NCI-H226 (cell line): ENCODE measurements around the gene NRF1.
"Not testable (repeated sequence)": the region's sequence is repeated elsewhere in the genome, so short reads cannot be mapped to it uniquely, and the experiment has no call there.

Experiments
- DNase-seq: peaks from one replicate; pipeline ENCODE4 v3.0.0-alpha.2; 2015

NRF1 gene

DNA sequence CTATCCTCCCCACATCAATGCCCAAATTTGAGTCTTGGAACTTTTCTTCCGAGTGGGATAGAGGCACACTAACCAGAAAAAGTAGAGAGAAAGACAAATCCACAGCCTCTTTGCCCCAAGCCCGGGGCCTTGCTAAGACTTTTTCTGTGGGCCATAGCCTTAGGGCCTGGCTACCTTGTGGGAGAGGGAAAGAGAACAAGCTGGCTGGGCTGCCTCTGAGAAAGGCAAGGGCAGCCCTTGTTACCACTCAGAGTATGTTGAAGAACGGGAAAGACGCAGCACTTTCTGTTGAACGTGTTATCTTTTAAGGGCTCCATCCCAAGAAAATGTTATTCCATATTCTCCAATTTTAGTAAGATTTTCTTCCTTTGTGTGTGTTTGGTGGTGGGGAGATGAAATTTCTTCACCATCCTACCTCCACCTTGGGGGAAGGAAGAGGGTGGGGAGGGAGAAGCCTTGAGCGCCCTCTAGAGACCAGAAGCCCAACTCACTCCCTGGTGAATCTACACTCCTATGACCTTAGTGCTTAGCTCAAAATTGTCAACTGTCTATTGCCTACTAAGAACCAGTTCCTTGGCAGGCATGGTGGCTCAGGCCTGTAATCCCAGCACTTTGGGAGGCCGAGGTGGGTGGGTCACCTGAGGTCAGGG is 3.9 kb upstream of the NRF1 start:
- peak; percentile 25 for DNase-seq

DNA sequence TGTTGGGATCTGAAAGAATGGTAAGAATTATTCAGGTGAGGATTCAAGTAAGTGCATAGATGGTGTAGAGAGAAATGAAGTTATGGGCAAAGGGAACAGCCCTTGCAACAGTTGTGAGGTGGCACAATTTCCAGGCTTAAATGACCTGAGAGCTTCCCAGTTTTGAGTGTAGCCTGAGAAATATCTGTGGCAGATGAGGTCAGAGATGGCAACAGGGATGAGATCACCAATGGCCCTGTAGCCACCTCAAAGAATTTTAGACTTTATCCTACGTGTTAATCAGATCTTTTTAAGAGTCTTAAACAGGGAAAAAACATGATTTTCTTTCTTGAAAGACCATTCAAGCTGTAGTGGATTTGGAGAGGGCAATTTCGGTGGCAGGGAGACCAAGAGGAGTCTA is 1.9 kb upstream of the NRF1 start:
- DNase-seq: no peak

DNA sequence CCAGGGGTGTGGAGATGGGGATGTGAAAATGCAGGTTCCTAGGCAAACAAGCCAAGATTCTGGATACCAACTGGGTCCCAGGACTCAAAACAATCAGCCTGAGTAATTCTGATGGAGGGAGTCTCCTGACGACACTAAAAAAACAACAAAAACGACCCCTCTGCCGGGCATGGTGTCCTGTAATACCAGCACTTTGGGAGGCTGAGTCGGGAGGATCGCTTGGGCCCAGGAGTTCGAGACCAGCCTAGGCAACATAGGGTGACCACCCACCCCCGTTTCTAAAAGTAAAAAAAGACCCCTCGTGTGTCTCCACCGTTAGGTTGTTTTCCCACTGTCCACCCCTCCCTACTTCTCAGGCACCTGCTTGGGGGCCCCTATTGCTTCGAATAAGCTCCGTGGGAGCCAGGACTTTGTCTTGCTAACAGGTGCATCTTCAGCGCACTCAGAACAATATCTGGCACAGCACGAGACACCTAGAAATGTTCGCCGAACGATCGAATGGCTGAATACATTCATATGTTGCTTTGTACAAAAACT is 743 bp upstream of the NRF1 start:
- no peak for DNase-seq

DNA sequence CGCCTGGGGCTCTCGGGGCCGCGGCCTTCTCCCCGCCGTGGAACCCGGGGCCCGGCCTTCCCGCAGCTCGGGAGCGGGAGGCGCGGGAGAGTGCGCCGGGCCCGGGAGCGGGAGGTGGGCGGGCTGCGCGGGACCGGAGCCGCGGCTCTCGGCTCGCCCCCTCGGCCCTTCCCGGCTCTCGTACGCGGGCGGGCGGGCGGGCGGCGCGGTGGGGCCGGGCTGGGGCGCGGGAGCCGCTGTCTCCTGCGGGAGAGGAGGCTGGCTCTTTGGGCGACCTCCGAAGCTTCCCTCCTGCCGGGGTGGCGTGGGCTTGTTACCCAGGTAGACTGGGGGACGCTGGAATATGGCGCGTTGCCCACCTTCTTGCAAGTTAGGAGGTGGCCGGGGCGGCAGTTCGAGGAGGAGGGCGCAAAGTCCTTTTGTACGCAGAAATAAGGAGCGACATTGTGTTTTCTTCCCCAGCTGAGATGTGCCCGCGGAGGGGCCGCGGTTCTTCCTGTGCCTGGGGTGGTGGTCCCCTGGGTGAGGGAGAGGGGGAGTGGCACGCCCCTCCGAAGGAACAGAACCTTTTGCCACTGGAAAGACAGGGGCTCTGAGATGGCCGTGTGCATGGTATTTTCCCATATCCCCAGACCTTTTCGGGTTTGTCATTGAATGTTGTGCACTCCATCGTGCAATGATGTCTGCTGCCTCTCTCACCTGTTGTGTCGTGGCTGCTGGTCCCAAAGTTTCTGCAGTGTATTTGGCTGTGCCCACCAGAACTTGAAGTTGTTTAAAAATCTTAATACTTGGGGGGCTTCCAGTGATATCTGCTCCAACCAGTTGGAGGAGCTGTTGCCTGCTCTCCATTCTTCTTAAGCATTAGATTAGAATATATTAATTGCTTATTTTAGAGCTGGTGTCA is 844 bp downstream of the NRF1 start:
- DNase-seq: no peak

DNA sequence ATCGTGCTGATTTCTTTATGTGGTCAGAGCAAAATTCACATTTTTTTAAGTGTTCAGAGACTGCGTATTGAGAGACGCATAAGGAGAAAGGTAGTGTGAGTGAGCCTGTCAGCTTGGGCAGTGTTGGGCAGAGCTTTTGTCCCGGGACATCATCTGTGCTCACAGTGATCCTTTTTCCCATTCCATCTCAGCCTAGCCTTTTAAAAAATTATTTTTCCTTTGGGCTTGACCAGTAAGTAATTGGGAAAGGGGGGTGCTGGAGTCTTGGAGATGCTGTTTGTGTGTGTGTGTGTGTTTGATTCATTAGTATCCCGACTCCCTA is 1.5 kb downstream of the NRF1 start:
- no peak for DNase-seq

DNA sequence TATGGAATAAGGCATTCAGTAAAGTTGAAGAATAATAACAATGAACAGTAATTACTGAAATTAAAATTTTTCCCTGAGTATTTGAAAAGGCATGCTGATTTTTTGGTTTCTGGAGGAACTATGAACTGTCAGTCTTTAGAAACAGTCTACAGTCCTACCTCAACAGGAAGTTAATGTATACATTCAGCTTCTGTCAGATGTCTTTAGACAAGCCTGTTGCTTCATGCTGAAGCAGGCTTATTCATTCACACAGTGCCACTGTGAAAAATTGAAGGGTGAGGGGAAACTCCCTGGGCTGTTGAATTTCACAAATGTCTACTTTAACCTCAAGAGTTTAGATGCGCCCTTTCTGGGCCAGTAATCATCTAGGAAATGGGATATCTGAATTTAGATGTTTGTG is 3.5 kb downstream of the NRF1 start:
- peak; percentile 8 for DNase-seq

DNA sequence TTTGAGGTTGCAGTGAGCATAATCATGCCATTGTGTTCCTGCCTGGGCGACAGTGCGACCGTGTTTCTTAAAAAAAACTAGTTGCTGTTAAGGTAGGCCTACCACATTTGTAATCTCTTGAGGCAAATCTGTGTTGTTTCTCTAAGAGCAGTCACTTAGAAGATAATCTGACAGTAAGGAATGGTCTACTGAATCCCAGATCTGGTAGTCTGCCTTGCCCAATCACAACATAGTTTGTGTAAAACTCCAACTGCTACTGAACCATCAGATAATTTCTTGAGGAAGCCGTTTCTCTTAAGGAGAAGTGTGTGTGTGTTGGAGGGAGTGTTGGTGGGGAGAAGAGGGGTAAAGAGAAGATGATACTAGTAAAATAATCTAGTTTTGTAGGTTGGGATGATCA is 5.0 kb downstream of the NRF1 start:
- DNase-seq: no peak

DNA sequence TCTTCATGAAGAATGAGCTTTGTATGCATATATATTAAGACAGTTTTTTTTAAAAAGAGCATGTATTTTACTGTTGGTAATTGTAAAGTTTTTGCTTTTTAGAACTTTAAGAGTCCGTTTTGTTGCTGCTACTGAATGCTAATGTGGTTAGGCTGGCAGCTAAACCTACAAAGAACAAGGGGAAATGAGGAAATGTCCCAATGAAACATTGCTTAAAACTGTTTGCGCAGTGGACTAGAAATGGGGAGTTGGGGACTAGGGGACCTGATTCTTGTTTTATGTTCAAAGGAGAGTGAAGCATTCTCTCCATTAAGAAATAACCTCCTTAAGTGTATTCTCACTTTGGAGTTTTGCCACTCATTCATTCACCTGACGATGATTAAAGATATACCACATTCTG is 5.7 kb downstream of the NRF1 start:
- no peak for DNase-seq

DNA sequence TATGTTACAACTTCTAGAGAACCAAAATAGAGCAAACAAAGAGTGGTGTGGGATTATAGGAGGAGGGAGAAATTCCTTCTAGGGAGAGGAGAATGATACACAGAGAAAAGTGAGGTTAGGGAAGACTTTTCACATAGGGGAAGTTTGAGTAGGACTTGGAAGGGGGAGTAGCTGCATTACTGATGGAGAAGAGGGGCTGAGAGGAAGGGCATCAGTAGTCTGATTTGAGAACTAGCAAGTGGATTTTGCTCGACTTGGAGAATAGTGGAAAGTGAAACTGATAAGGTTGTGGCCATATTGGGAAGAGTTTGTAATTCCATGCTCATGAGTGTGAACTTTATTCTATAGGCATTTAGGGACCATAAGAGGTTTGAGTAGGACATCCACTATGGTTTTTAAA is 6.1 kb downstream of the NRF1 start:
- DNase-seq: no peak

DNA sequence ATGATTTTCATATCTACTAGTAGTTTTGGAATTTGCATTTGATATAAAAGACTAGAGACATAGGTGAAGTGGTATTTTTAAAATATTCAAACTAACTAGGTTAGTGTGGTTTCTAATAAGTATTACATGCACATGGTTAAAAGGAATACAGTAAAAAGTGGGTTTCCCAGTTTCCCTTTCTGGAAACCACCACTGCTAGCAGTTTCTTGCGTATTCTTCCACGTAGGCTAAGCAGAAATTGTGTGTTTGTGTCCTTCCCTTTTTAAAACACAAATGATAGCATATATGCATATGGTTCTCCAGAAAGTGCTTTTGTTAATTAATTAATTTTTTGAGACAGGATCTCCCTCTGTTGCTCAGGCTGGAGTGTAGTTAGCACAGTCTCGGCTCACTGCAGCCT is 15.4 kb downstream of the NRF1 start:
- DNase-seq: no peak

DNA sequence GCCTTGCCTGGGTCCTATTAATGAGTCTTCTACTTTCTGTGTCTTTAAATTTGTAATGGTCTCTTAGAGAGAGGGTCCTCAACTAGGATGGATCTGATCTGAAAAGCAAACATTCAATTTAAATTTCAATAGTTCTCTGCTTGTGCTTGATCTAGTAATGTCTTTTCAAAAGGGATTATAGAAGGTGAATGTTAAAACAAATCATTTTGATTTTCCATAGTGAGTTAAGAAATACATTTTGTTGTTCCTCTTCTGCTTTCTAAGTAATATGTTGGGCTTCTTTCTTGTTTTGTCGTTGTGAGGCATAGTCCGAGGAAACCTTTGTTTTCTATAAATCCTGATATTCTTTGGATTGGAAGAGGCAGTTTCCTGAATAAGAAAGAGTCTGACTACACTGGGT is 18.8 kb downstream of the NRF1 start:
- no peak for DNase-seq

DNA sequence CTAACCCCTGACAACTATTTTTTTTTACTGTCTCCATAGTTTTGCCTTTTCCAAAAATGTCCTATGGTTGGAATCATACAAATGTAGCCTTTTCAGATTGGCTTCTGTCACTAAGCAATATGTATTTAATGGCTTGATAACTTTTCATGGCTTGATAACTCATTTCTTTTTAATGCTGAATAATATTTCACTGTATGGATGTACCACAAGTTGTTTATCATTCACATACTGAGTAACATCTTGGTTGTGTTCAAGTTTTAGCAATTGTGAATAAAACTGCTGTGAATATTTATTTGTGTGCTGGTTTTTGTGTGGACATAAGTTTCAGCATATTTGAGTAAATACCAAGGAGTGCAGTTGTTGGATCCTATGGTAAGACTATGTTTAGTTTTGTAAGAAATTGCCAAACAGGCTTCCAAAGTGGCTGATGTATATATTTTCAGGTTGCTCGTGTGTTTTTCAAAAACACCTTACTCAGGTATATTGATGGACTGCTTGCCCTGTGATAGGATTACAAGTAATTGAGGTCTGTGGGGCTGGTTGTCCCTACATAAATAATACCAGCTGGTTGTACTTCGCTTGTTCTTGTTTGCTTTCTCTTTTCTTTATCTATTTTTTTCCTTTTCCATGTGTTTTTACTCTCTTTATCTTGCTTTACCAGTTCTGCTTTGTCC is 23.0 kb downstream of the NRF1 start:
- DNase-seq: no peak

DNA sequence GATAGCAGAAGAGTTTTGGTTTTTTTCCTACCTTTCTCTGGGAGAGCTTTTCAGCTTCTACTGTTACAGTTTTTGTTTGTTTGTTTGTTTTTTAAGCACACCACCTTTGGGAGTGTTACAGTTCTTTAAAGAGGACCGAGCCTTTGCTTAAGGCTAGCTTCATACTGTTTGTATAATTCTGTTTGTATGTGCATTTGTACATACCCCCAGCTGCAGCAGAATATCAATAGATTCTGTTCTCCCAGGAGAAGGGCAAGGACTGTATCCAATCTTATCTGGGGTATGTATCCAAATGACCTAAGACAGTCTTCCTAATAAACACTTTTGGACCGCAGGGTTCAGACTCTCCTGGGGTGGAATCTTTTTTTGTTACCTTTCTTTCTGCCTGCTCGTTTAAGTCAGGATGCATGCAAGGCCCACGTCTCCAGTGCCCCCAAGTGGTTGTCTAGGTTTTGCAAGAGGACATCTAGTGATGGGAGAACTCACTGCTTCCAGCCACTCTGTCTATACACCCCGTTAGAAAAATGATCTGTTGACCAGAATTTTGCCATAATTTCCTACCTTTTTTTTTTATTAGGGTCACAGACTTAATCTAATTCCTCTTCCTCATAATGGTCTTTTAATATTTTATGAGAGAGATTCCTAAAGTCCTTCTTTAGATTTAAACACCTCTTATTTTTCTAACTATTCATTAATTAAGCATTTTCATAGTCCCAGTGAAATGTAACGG is 23.9 kb downstream of the NRF1 start:
- peak; percentile 44 for DNase-seq

DNA sequence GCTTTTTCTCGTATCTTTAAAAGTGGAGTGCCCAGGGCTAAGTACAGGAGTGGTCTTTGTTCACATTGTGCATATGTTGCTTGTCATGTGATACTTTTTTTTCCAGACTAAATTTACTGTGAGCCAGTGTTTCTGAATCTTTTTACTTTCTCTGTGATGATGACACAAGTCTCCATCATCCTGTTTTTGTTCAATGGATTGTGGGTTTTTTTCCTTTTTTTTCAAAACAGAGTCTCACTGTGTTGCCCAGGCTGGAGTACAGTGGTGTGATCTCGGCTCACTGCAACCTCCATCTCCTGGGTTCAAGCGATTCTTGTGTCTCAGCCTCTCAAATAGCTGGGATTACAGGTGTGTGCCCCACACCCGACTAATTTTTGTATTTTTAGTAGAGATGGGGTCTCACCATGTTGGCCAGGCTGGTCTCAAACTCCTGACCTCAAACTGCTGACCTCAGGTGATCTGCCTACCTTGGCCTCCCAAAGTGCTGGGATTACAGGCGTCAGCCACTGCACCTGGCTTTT is 24.6 kb downstream of the NRF1 start:
- not testable (repeated sequence) for DNase-seq

DNA sequence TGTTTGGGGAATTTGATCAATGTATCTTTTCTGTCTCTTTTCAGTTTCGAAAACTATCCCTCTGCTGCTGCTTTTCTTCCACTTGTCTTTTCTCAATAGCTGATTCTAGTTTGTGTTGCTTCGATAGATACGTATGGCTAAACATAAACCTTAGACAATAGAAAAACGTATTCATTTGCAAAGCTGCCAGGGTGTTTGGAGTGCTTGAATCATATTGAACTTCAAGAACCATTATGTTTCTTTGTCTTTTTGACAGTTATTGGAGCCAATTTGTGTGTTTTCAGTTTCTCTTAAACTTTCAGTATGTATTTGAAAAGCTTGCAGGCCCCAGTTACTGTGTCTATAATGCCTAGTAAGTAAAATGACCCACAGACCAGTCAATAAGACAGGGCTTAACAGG is 25.1 kb downstream of the NRF1 start:
- no peak for DNase-seq

DNA sequence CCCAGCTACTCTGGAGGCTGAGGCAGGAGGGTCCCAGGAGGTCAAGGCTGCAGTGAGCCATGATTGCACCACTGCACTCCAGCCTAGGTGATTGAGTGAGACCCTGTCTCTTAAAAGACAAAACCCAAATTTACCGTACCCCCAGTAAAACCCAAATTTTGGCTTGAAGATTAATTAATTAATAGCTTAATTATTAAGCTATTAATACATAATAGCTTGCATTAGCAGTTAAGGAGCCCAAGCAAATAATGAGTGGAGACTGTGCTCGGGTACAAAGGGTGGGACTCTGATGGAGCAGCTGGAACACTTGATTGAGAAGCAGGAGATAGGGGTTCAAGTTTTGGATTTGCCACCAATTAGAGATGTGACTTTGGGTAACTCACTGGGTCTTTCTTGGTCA is 28.9 kb downstream of the NRF1 start:
- no peak for DNase-seq

DNA sequence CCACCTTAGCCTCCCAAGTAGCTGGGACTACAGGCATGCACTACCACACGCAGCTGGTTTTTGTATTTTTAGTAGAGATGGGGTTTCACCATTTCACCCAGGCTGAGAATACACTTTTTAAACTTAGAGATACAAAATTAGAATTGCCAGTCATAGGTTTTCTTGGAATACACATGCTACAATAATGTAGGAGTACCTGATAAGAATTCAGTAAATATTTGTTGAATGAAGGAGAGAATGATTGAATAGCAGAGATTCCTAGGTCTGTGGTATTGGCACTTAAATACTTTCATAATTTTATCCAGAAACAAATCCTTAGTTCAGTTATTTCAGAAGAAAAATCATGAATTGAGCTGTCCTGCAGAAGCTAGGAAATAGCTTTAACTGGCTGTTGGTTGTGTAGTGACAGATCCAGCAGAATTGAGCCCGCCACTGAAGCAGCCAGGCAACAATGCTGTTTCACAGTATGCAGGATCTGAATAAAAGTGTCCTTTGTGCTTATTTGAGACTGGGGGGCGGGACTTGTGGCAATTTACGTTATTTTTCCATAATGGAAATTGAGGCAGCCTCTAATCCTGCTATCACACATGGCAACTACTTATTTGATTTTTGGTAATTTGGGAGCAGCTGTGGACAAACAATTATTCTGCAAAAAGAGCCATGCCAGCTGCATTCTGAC is 31.5 kb downstream of the NRF1 start:
- DNase-seq: no peak

DNA sequence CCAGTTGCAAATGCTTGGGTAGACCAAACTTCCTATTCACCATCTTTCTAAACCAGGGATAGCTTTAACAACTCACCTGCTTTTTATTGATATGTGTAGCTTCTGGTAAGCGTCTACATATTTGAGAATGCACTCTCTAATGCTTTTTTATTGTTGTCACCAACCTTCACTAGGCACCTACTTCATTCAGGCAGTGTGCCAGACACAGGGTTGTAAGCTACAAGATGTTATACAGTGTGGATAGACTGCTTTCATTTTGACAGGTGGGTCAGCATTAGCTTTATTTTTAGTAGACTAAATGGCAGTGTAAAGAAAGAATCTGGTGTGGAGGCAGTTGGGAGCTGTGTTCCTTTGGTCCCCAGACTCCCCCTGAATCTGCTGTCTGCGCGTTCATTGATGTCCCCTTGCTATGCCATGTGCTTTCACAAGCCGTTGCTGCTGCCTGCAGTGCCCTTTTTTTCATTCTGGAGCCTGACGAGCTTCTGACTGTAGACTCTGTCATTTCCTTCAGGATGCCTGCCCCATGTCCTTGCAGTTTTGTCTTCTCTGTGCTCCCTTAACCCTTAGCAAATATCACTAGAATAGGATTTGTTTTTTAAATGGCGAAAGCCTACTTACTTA is 32.1 kb downstream of the NRF1 start:
- no peak for DNase-seq

DNA sequence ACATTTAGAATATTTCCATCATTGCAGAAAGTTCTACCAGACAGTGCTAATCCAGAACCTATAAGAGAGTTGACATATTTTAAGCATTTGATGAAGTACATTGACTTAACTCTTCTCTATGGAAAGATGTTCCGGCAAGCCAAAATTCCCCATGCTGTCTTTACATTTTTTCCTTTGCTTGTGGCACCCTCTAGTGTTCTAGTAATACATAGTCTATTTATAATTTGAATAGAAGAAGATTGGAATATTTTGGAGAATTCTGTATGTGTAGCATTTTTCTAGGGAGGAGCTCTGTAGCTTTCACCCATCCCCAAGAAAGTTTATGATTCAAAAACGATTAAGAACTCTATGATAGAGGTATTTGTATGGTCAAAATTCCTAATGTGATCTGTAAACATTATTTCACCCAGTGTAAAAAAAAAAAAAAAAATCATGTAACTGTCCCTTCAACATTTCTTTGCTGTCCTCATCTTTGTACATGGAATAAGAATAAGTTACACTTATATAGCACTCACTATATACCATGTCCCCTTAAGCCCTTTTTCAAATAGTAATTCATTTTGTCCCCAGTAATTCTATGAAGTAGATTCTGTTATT is 33.2 kb downstream of the NRF1 start:
- DNase-seq: no peak

DNA sequence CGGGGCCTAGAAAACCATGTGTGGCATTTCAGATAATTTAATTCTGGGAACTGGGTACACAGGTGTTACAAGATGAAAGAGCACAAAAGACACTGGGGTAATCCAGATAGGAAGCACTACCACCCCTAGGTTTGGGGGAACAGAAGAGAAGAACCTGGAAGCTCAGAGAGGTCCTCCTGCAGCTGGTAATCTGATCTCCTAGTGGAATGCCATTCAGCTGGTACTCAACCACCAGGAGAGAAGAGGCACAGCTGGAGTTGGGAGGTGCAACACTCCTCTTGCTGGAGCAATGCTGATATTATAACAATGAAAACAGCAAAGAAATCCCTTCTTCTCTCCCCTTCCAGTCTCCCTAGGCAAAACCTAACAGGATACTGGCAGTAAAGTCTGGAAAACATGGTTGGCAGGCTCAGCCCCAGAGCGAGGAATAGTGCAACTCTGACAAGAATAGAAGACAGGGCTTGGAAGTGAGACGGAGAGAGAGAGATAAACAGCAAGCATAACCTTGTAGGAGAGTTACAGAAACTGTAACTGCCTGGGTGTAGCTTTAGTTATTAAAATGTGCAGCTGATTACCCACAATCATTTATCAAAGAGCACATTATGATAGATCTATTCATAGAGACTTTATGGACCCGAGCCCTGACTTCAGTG is 35.0 kb downstream of the NRF1 start:
- no peak for DNase-seq

DNA sequence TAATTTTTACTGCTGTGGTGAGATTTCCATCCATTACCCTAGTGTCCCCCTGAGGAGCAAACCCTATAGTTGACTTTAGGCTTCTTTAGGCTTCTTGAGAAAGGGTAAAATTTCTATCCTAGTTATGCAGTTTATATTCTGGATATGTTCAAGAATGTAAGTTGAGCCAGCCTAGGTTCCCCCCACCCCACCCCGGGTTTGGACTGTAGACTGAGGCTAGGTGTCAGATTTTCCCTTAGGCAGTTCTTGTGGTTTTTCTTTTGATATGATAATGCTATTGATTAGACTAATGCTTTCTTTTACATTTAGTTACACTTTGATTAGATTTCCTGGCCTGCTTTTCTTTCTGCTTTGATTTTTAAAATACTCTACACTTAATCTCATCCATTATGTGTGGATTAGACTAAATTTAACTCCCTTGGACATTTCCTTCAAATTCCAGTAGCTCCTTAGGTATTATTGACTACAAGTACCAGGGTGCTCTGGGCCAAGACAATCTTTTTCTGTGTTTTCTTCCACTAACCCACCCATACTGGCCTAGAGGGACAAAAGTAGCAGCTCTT is 37.7 kb downstream of the NRF1 start:
- no peak for DNase-seq
